K562 (cell line): ENCODE measurements around the gene DPEP3. TPM values are rescaled to one million over a fixed set of nuclear protein-coding genes. Genes with fewer than 3 reads are reported as not detected.

ENCODE experiments used
- CBX3 ChIP-seq, 2 experiments: IDR thresholded peaks; 1 replicate in 1 of 2; 2 replicates in 1 of 2; pipeline ENCODE4 v1.6.1; 2012; ENCODE audit warnings: inconsistent platforms in 2 of 2, low read length in 2 of 2, borderline replicate concordance in 1 of 2, control low read depth in 1 of 2
- CGGBP1 ChIP-seq: fragments of 250-450 bp; sonication (Bioruptor Pico); IDR thresholded peaks from 2 replicates; pipeline ENCODE4 v1.9.0; 2021; ENCODE audit warnings: mild to moderate bottlenecking
- ELF2 ChIP-seq: fragments of 250-450 bp; sonication (Bioruptor Pico); IDR thresholded peaks from 2 replicates; pipeline ENCODE4 v1.5.0; 2021; ENCODE audit warnings: mild to moderate bottlenecking
- KLF1 ChIP-seq: fragments of 450-650 bp; IDR thresholded peaks from 2 replicates; pipeline ENCODE4 v1.6.1; 2016; ENCODE audit warnings: missing genetic modification characterization, missing compliant biosample characterization
- MIER1 ChIP-seq: fragments of 450-650 bp; IDR thresholded peaks from 2 replicates; pipeline ENCODE4 v1.6.1; 2016; ENCODE audit warnings: antibody characterized with exemption, mild to moderate bottlenecking, low read depth
- NKRF ChIP-seq: fragments of 450-650 bp; IDR thresholded peaks from 2 replicates; pipeline ENCODE4 v1.6.1; 2016; ENCODE audit warnings: borderline replicate concordance
- PBX2 ChIP-seq, 2 experiments: IDR thresholded peaks in 1 of 2; conservative IDR thresholded peaks in 1 of 2; 2 replicates each; pipeline ENCODE4 v1.6.1; 2016; ENCODE audit warnings: low read depth in 2 of 2, mild to moderate bottlenecking in 1 of 2, missing compliant biosample characterization in 1 of 2, missing genetic modification characterization in 1 of 2, moderate library complexity in 1 of 2
- POU5F1 ChIP-seq: fragments of 150-350 bp; IDR thresholded peaks from 2 replicates; pipeline ENCODE4 v1.6.1; 2014; ENCODE audit warnings: borderline replicate concordance, low read length, low read depth, mild to moderate bottlenecking; ENCODE audit not compliant: partially characterized antibody
- RB1 ChIP-seq: fragments of 450-650 bp; IDR thresholded peaks from 2 replicates; pipeline ENCODE4 v1.6.1; 2017; ENCODE audit warnings: low read depth, mild to moderate bottlenecking
- RUNX1 ChIP-seq: sonication (generic); IDR thresholded peaks from 2 replicates; pipeline ENCODE4 v1.6.1; 2016; ENCODE audit warnings: antibody characterized with exemption, low read depth
- SRF ChIP-seq, 2 experiments: fragments of 250-450, 450-650 bp in 1 of 2; sonication (Bioruptor Pico) in 1 of 2; sonication (generic) in 1 of 2; formaldehyde crosslinking; IDR thresholded peaks; 2 replicates each; pipeline versions ENCODE4 v1.5.0 to v1.5.1; 2020 to 2022; ENCODE audit warnings: mild to moderate bottlenecking in 1 of 2, missing genetic modification reagents in 1 of 2
- ZBED1 ChIP-seq: IDR thresholded peaks from 2 replicates; pipeline ENCODE4 v1.6.1; 2014
- ZMIZ1 ChIP-seq, 2 experiments: fragments of 150-350 bp in 1 of 2; IDR thresholded peaks; 2 replicates each; pipeline ENCODE4 v1.6.1; 2012 to 2016; ENCODE audit warnings: low read depth in 2 of 2, low read length in 2 of 2, mild to moderate bottlenecking in 1 of 2, moderate library complexity in 1 of 2
- ZNF445 ChIP-seq: fragments of 250-450 bp; sonication (Bioruptor Pico); IDR thresholded peaks from 2 replicates; pipeline ENCODE4 v1.4.0; 2020; ENCODE audit warnings: low read depth, mild to moderate bottlenecking, moderate library complexity
- polyA plus RNA-seq, 8 experiments: library from polyadenylated mRNA; depleted of rRNA in 4 of 8; stranded (reverse) in 5 of 8; unstranded in 3 of 8; fragments of >200 nt; fragmentation: Nextera tagmentation in 2 of 8; fragmentation: Illumina TruSeq in 1 of 8; extraction: Ambion mirVana in 2 of 8; extraction: Trizol in 1 of 8; gene quantifications; 2 replicates each; pipeline versions ENCODE4 v1.2.1 to v1.2.3, GENCODE V29; 2011 to 2014; ENCODE audit warnings: inconsistent platforms in 1 of 8, missing spikeins in 1 of 8
- total RNA-seq, 7 experiments: library from RNA; depleted of rRNA in 6 of 7; stranded (reverse); fragments of >200 nt in 6 of 7; fragmentation: Illumina TruSeq in 2 of 7; extraction: Trizol in 2 of 7; gene quantifications; 2 replicates each; pipeline versions ENCODE4 v1.2.1 to v1.2.3, GENCODE V29; 2011 to 2021; ENCODE audit warnings: low replicate concordance in 1 of 7

Gene DPEP3
- total and polyA plus RNA-seq, 9 of the 15 experiments (the other 6 are each of a cell fraction or from before 2014, with no cell fraction given) = not detected

GRCh38 chr16:67935402-67936123 is 44.7 kb downstream of the DPEP3 start (continued):
- TF ChIP-seq PBX2 (CRISPR knock-in tag; IDR thresholded peaks at IDR 0.05; ENCODE audit: low read depth) (peak; percentile 60), PBX2 (tag; conservative IDR thresholded peaks at IDR 0.05; ENCODE audit: low read depth) (peak; percentile 91), CBX3 (IDR thresholded peaks at IDR 0.05; ENCODE audit: borderline replicate concordance in 1 of 2, low read length in 2 of 2) (no peak; a peak in 1 of 3 replicates), POU5F1 (no peak), NKRF (peak; percentile 97), SRF (CRISPR knock-in tag; IDR thresholded peaks at IDR 0.05) (peak in 1 of 2 experiments; percentile 44; a peak in 1 of 4 replicates), KLF1 (peak; percentile 33; the same call in 1 of the 2 replicates), CGGBP1 (CRISPR knock-in tag) (0 out of 2 replicates have a peak, but pooled peaks have one; percentile 17), ELF2 (CRISPR knock-in tag) (no peak), ZNF445 (no peak), ZMIZ1 (IDR thresholded peaks at IDR 0.05; ENCODE audit: low read depth in 2 of 2, low read length in 2 of 2) (no peak), MIER1 (no peak), ZBED1 (peak; percentile 71; the same call in 1 of the 2 replicates), RUNX1 (no peak), RB1 (no peak; the same call in 1 of the 2 replicates)
